Upper lobe of left lung (tissue), 6 donors: ENCODE measurements around the gene EFNB1. TPM values are rescaled to one million over a fixed set of nuclear protein-coding genes. Genes with fewer than 3 reads are reported as not detected.

Source experiments
- ATAC-seq, 2 donors: fragments of 200-7000 bp; cut with Tn5 transposase; one replicate each; pipeline ENCODE4 v1.9.1; 2022; ENCODE audit warnings: mild to moderate bottlenecking in 2 of 2, moderate library complexity in 2 of 2; ENCODE audit not compliant: low FRiP score in 2 of 2
- DNase-seq, 2 donors: peaks; one replicate each; pipeline ENCODE4 v3.0.0-alpha.2; 2019 to 2020
- H3K27ac ChIP-seq, 4 donors: fragments of 200-600 bp; sonication (generic); one replicate each; pipeline ENCODE4 v1.5.1; 2016 to 2019
- H3K27me3 ChIP-seq, 4 donors: fragments of 200-600 bp; sonication (generic); one replicate each; pipeline ENCODE4 v1.5.1; 2017 to 2019
- H3K36me3 ChIP-seq, 4 donors: fragments of 200-600 bp; sonication (generic); one replicate each; pipeline ENCODE4 v1.5.1; 2016 to 2019
- H3K4me1 ChIP-seq, 4 donors: fragments of 200-600 bp; sonication (generic); one replicate each; pipeline ENCODE4 v1.5.1; 2018 to 2019
- H3K4me3 ChIP-seq, 4 donors: fragments of 200-600 bp; sonication (generic); one replicate each; pipeline ENCODE4 v1.5.1; 2017 to 2019; ENCODE audit warnings: mild to moderate bottlenecking in 2 of 4, moderate library complexity in 1 of 4
- H3K9me3 ChIP-seq, 4 donors: fragments of 200-600 bp; sonication (generic); one replicate each; pipeline ENCODE4 v1.5.1; 2018 to 2019
- CTCF ChIP-seq, 6 experiments: fragments of 450-650 bp in 4 of 6; fragments of 200-600 bp in 2 of 6; sonication (generic) in 2 of 6; IDR thresholded peaks; one replicate each; pipeline ENCODE4 v1.5.1; 2016 to 2019; ENCODE audit warnings: antibody characterized with exemption in 6 of 6
- EP300 ChIP-seq, 4 donors: sonication (generic); formaldehyde crosslinking; IDR thresholded peaks; one replicate each; pipeline ENCODE4 v1.5.1; 2017; ENCODE audit warnings: antibody characterized with exemption in 4 of 4, control low read depth in 2 of 4
- POLR2A ChIP-seq, 4 donors: fragments of 450-650 bp; IDR thresholded peaks; one replicate each; pipeline ENCODE4 v1.5.1; 2016 to 2017; ENCODE audit warnings: antibody characterized with exemption in 4 of 4, mild to moderate bottlenecking in 2 of 4
- POLR2AphosphoS5 ChIP-seq, 2 donors: sonication (generic); formaldehyde crosslinking; IDR thresholded peaks; one replicate each; pipeline ENCODE4 v1.5.1; 2017; ENCODE audit warnings: antibody characterized with exemption in 2 of 2
- WGBS, 2 donors: methylation state at CpG; one replicate each; pipeline ENCODE4 v1.1.5; 2017 to 2018; 5-methylcytosine and 5-hydroxymethylcytosine counted together
- total RNA-seq, 6 donors: library from RNA; depleted of rRNA in 4 of 6; stranded (reverse); fragments of >200 nt in 4 of 6; gene quantifications; one replicate each; pipeline versions ENCODE4 v1.1.0 to v1.2.1, GENCODE V29; 2016 to 2021
- donor health status: DM: no; HTN: no; CAD: no; lungs with moderate emphysema.
- donor health status: DM: no; HTN: yes; CAD: no; lungs with severe emphysema.

Gene EFNB1
- total RNA-seq, 6 donors from 2014 or later = 17.8 to 74.7 (median 40.0) TPM

GRCh38 chrX:68830419-68831404 is 1.9 kb downstream of the EFNB1 start:
- Histone ChIP-seq H3K4me3 (peak overlapping the region; percentile 64 to 82 (median 68)), H3K27me3 (no peaks in the 10 kb centered on the region), H3K27ac (peak overlapping the region; percentile 80 to 92 (median 90)), H3K36me3 (no peaks in the 10 kb centered on the region), H3K9me3 (no peaks in the 10 kb centered on the region), H3K4me1 (peaks cover 0 to 9% (median 0%) of the 10 kb centered on the region in 4 donors)
- 15 to 42% methylated on average over 15 to 28 of the region's 29 CpGs for WGBS, 2 donors
- TF ChIP-seq POLR2A (IDR thresholded peaks at IDR 0.05) = no peak
- TF ChIP-seq EP300 (IDR thresholded peaks at IDR 0.05) = no peak
- no peak for TF ChIP-seq POLR2AphosphoS5 (IDR thresholded peaks at IDR 0.05)
- TF ChIP-seq CTCF (IDR thresholded peaks at IDR 0.05) = no peak
- DNase-seq (peak; percentile 19 to 52), ATAC-seq (no peak)

- peaks cover 0 to 9% (median 0%) of the 10 kb centered on the region in 4 donors for H3K4me1 ChIP-seq
- ATAC-seq = no peak
These were observed 2.7 kb downstream of the EFNB1 start for GRCh38 chrX:68831405-68832100.

GRCh38 chrX:68832101-68832416 is 3.2 kb downstream of the EFNB1 start:
- ATAC-seq = peak in 1 of 2 donors; percentile 55
- no peak for TF ChIP-seq EP300 (IDR thresholded peaks at IDR 0.05)
- peaks cover 0 to 9% (median 0%) of the 10 kb centered on the region in 4 donors for H3K4me1 ChIP-seq
- no peaks in the 10 kb centered on the region for H3K9me3 ChIP-seq
- DNase-seq = peak in 1 of 2 donors; percentile 34
- H3K27ac ChIP-seq = peak overlapping the region in 3 of 4 donors; percentile 89 to 92 (median 90)
- H3K36me3 ChIP-seq = no peaks in the 10 kb centered on the region
- WGBS, 2 donors = 6 to 14% methylated on average over 9 to 11 of the region's 11 CpGs
- peak overlapping the region; percentile 2 to 82 (median 68) for H3K4me3 ChIP-seq
- H3K27me3 ChIP-seq = no peaks in the 10 kb centered on the region

More at GRCh38 chrX:68831405-68832100, 2.7 kb downstream of the EFNB1 start:
- Histone ChIP-seq H3K9me3 (no peaks in the 10 kb centered on the region), H3K4me3 (peak overlapping the region; percentile 10 to 82 (median 68)), H3K36me3 (no peaks in the 10 kb centered on the region), H3K27ac (peak overlapping the region; percentile 80 to 92 (median 90)), H3K27me3 (no peaks in the 10 kb centered on the region)
- 33% methylated on average over 7 of the region's 7 CpGs; no CpG with 5 or more reads in 1 of the 2 donors for WGBS, 2 donors
- DNase-seq = peak in 1 of 2 donors; percentile 12
- TF ChIP-seq POLR2A (IDR thresholded peaks at IDR 0.05) (no peak), EP300 (IDR thresholded peaks at IDR 0.05) (no peak), POLR2AphosphoS5 (IDR thresholded peaks at IDR 0.05) (no peak), CTCF (IDR thresholded peaks at IDR 0.05) (no peak)

- no peaks in the 10 kb centered on the region for H3K36me3 ChIP-seq
- H3K4me1 ChIP-seq = peaks cover 0 to 7% (median 0%) of the 10 kb centered on the region in 4 donors
- WGBS, 2 donors = 56 to 61% methylated on average over 4 to 12 of the region's 12 CpGs
- H3K4me3 ChIP-seq = peak overlapping the region in 3 of 4 donors; percentile 64 to 82 (median 71)
- ATAC-seq (no peak), DNase-seq (peak in 1 of 2 donors; percentile 15)
- no peaks in the 10 kb centered on the region for H3K9me3 ChIP-seq
- no peaks in the 10 kb centered on the region for H3K27me3 ChIP-seq
- H3K27ac ChIP-seq = peak overlapping the region in 3 of 4 donors; percentile 89 to 92 (median 90)
- no peak for TF ChIP-seq CTCF (IDR thresholded peaks at IDR 0.05)
- no peak for TF ChIP-seq POLR2AphosphoS5 (IDR thresholded peaks at IDR 0.05)
- no peak for TF ChIP-seq EP300 (IDR thresholded peaks at IDR 0.05)
- no peak for TF ChIP-seq POLR2A (IDR thresholded peaks at IDR 0.05)
These were observed 4.0 kb downstream of the EFNB1 start for GRCh38 chrX:68832516-68833447.
